GM21367 (cell line): ENCODE results near the gene GAS2L2.
"Not testable (repeated sequence)": the region's sequence is repeated elsewhere in the genome, so short reads cannot be mapped to it uniquely, and the experiment has no call there.

ENCODE experiments used
- ATAC-seq: cut with Tn5 transposase; IDR thresholded peaks from one replicate; pipeline ENCODE4 v1.9.1; 2021; ENCODE audit not compliant: unreplicated experiment

The GAS2L2 gene

GRCh38 chr17:35730400-35731005 is 22.5 kb downstream of the GAS2L2 start:
- no peak for ATAC-seq

GRCh38 chr17:35729405-35729833 is 23.6 kb downstream of the GAS2L2 start:
- ATAC-seq = no peak

- no peak for ATAC-seq
These were observed 24.5 kb downstream of the GAS2L2 start for GRCh38 chr17:35728551-35728950.

GRCh38 chr17:35727635-35728034 is 25.4 kb downstream of the GAS2L2 start:
- ATAC-seq = no peak

- ATAC-seq = no peak
These were observed 26.0 kb downstream of the GAS2L2 start for GRCh38 chr17:35726953-35727460.

- no peak for ATAC-seq
These were observed 26.7 kb downstream of the GAS2L2 start for GRCh38 chr17:35726127-35726952.

- ATAC-seq = no peak
These were observed 27.3 kb downstream of the GAS2L2 start for GRCh38 chr17:35725802-35726126.

GRCh38 chr17:35725058-35725457 is 28.0 kb downstream of the GAS2L2 start:
- ATAC-seq = no peak

- ATAC-seq = no peak
These were observed 29.3 kb downstream of the GAS2L2 start for GRCh38 chr17:35723735-35724134.

- no peak for ATAC-seq
These were observed 35.6 kb downstream of the GAS2L2 start for GRCh38 chr17:35717475-35717874.

GRCh38 chr17:35716897-35717465 is 36.1 kb downstream of the GAS2L2 start:
- ATAC-seq = no peak

- ATAC-seq = no peak
These were observed 36.9 kb downstream of the GAS2L2 start for GRCh38 chr17:35716173-35716572.

- ATAC-seq = no peak
These were observed 37.6 kb downstream of the GAS2L2 start for GRCh38 chr17:35715416-35715815.

- no peak for ATAC-seq
These were observed 38.1 kb downstream of the GAS2L2 start for GRCh38 chr17:35714988-35715387.

- ATAC-seq = no peak
These were observed 39.8 kb downstream of the GAS2L2 start for GRCh38 chr17:35713069-35713728.

GRCh38 chr17:35710950-35711349 is 42.1 kb downstream of the GAS2L2 start:
- no peak for ATAC-seq

GRCh38 chr17:35709874-35710273 is 43.2 kb downstream of the GAS2L2 start:
- ATAC-seq = no peak

- no peak for ATAC-seq
These were observed 44.1 kb downstream of the GAS2L2 start for GRCh38 chr17:35708951-35709350.

- no peak for ATAC-seq
These were observed 44.9 kb downstream of the GAS2L2 start for GRCh38 chr17:35708149-35708548.

GRCh38 chr17:35705705-35706104 is 47.3 kb downstream of the GAS2L2 start:
- no peak for ATAC-seq

- ATAC-seq = no peak
These were observed 47.8 kb downstream of the GAS2L2 start for GRCh38 chr17:35705230-35705629.

GRCh38 chr17:35703308-35703707 is 49.7 kb downstream of the GAS2L2 start:
- not testable (repeated sequence) for ATAC-seq
